Cardiac muscle cell (in vitro differentiated cells and primary cell): ENCODE data around the gene COX7A2L. TPM values are rescaled to one million over a fixed set of nuclear protein-coding genes. Genes with fewer than 3 reads are reported as not detected.

ENCODE experiments used
- DNase-seq, 2 donors: peaks; one replicate each; pipeline versions ENCODE4 v3.0.0 to v3.0.0-alpha.2; 2010 to 2017; ENCODE audit warnings: low read depth in 1 of 2, low spot score in 1 of 2
- H3K27ac ChIP-seq: fragments of 200-600 bp; sonication (generic); 2 replicates; pipeline ENCODE4 v1.5.1; 2016
- H3K27me3 ChIP-seq: fragments of 200-600 bp; sonication (generic); 2 replicates; pipeline ENCODE4 v1.6.0; 2016; ENCODE audit warnings: control low read depth
- H3K36me3 ChIP-seq: fragments of 200-600 bp; sonication (generic); 2 replicates; pipeline ENCODE4 v1.5.1; 2016; ENCODE audit warnings: control low read depth
- H3K4me1 ChIP-seq: fragments of 200-600 bp; sonication (generic); 2 replicates; pipeline ENCODE4 v1.8.1; 2017; ENCODE audit warnings: low read depth, mild to moderate bottlenecking, mixed run types
- H3K4me3 ChIP-seq: fragments of 200-600 bp; sonication (generic); 2 replicates; pipeline ENCODE4 v1.5.1; 2016; ENCODE audit warnings: mild to moderate bottlenecking
- H3K9me3 ChIP-seq: fragments of 200-600 bp; sonication (generic); 2 replicates; pipeline ENCODE4 v1.5.1; 2017; ENCODE audit warnings: low read depth, mild to moderate bottlenecking, control low read depth
- CTCF ChIP-seq: IDR thresholded peaks from 2 replicates; pipeline ENCODE4 v1.5.1; 2012; ENCODE audit warnings: low read depth, mild to moderate bottlenecking, low read length
- polyA plus RNA-seq: library from polyadenylated mRNA; unstranded; fragments of >200 nt; fragmentation: Nextera tagmentation; extraction: Ambion mirVana; gene quantifications from 2 replicates; pipeline ENCODE4 v1.2.1, GENCODE V29; 2016
- total RNA-seq: library from RNA; depleted of rRNA; stranded (reverse); fragments of >200 nt; gene quantifications from 2 replicates; pipeline ENCODE4 v1.2.3, GENCODE V29; 2016

Gene COX7A2L
- total and polyA plus RNA-seq, 2 experiments from 2014 or later, result 152 to 197 TPM

DNA sequence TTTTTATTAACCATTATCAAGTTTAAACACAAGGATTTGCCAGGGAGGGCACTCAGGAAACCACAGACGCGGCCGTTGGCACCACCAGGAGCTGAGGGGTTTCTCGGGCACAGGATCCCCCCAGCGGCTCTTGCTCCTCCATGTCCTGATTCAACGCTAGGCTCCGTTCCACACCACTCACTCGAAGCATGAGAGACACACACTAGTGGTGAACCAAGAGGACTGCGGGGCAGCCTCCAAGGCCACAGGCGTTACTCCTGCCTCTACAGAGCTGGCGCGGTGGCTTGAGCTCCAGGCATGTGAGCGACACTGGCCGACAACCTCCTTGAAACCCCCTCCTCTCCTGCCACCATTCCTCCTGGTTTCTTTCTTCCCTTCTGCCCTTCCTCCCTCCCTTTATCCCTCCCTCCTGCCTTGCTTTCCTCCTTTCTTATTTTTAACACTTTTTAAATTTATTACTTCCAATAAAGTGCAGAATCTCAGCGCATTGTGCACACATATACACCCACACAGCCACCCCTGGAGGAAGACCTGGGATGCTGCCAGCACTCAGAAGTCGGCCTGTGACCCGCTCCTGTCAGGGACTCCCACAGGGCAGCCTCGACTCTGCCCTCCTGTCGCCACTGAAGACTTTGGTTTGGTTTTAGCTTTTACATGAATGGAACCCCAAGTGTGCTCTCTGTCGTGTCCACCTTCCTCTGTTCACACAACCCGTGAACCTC is 21.7 kb downstream of the COX7A2L start:
- H3K4me3 ChIP-seq, result no peak overlapping the region
- no peaks in the 10 kb centered on the region for H3K9me3 ChIP-seq
- peaks cover 9% of the 10 kb centered on the region for H3K4me1 ChIP-seq
- H3K36me3 ChIP-seq, result peaks cover 6% of the 10 kb centered on the region
- no peak overlapping the region for H3K27ac ChIP-seq
- no peak for DNase-seq
- H3K27me3 ChIP-seq, result no peaks in the 10 kb centered on the region
- TF ChIP-seq CTCF, result no peak

DNA sequence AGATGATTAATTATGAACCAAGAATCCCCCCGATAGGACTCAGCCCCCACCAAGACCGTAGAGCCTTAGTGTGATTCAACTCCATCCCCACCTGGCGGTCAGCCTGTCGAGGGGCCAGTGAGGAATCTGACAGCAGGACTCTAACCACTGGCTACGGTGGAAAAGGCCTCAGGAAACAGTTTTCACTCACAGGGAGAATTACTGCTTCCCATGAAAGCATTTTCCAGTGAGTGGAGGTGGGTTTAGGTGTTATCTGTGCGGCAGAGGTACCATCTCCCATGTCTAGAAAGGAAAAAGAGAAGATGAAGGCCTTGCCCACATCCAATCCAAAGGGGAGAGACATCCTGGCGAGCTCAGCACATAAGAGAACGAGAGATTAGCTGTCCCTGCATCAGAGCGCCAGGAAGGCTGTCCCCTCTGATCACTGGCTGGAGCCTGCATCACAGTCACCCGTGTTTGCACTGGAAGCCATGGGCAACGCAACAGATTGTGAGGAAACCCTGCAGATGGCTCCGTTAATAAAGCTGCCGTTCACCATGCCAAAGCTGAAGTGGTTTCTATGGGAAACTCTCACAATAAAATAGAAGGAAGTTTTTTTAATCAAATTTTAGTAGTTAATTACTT is 22.3 kb downstream of the COX7A2L start:
- Histone ChIP-seq H3K4me1 (peaks cover 5% of the 10 kb centered on the region), H3K4me3 (no peak overlapping the region), H3K9me3 (no peaks in the 10 kb centered on the region), H3K36me3 (peaks cover 9% of the 10 kb centered on the region), H3K27me3 (no peaks in the 10 kb centered on the region), H3K27ac (no peak overlapping the region)
- TF ChIP-seq CTCF, result no peak
- DNase-seq, result no peak

- Histone ChIP-seq H3K9me3 (no peaks in the 10 kb centered on the region), H3K27ac (no peak overlapping the region), H3K36me3 (peaks cover 16% of the 10 kb centered on the region), H3K4me1 (peaks cover 5% of the 10 kb centered on the region), H3K4me3 (no peak overlapping the region), H3K27me3 (no peaks in the 10 kb centered on the region)
- TF ChIP-seq CTCF, result no peak
- no peak for DNase-seq
Measured at GRCh38 chr2:42337846-42338566, 23.0 kb downstream of the COX7A2L start.

- Histone ChIP-seq H3K9me3 (no peaks in the 10 kb centered on the region), H3K36me3 (peaks cover 22% of the 10 kb centered on the region), H3K27ac (no peak overlapping the region), H3K27me3 (no peaks in the 10 kb centered on the region), H3K4me1 (no peaks in the 10 kb centered on the region), H3K4me3 (no peak overlapping the region)
- DNase-seq, result no peak
- no peak for TF ChIP-seq CTCF
Measured at GRCh38 chr2:42337356-42337820, 23.6 kb downstream of the COX7A2L start.

- no peak for TF ChIP-seq CTCF
- Histone ChIP-seq H3K36me3 (peaks cover 31% of the 10 kb centered on the region), H3K4me3 (no peak overlapping the region), H3K27me3 (no peaks in the 10 kb centered on the region), H3K4me1 (no peaks in the 10 kb centered on the region), H3K27ac (no peak overlapping the region), H3K9me3 (no peaks in the 10 kb centered on the region)
- DNase-seq, result no peak
Measured at GRCh38 chr2:42336361-42336965, 24.6 kb downstream of the COX7A2L start.
